Measurements from ENCODE around the gene DBP. TPM values are rescaled to one million over a fixed set of nuclear protein-coding genes. Genes with fewer than 3 reads are reported as not detected.
"Not testable (repeated sequence)": the region's sequence is repeated elsewhere in the genome, so short reads cannot be mapped to it uniquely, and the experiment has no call there.

Gene DBP
- total RNA-seq, 1 donor from 2014 or later = 8.7 TPM

DNA sequence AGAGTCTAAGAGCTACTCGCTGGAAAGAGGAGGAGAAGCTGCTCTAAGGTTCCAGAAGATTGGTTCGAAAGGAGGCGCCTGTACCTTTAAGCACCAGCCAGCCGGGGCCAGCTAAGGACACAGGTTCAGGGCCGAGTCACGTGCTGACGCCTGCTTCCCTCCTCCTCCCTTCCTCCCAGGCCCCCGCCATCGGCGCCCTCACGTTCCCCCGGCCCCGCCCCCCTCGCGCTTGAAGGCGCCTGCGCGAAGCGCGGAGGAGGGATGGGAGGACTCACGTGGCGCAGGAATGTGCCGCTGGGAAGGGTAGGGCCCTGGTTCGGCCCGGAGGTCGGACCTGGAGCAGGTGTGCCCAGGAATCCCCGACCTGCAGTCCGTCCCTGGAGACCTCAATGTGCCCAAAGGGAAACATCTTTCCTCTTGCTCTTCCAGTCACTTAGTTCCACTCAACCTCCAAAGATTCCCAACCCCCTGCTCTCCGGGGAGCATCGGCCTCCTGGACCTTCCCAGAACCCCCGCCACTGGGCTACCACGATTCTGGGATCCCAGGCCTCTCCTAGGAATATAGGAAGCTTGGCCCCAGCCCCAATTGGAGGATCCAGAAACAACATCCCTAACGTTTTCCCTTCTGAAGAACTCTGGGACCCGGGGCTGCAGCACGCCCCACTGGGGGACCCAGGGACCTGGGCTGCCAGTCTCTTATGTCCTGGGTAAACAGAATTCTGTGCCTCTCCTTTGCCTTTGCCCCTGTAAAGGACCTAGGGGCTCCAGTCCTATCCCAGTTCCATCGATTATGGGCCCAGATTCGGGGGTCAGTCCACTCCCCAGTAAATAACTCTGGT is 2.5 kb downstream of the DBP start:
- intact Hi-C loops (cut with micrococcal nuclease) = loop anchor here (1.0 to 10.0 kb wide), 7 partner anchors 10 to 1043 kb away; partner anchors contain the start of genes C19orf73, LIN7B, PPFIA3 and PRMT1
- peak; percentile 87 for DNase-seq
- TF ChIP-seq, protein P1, sequence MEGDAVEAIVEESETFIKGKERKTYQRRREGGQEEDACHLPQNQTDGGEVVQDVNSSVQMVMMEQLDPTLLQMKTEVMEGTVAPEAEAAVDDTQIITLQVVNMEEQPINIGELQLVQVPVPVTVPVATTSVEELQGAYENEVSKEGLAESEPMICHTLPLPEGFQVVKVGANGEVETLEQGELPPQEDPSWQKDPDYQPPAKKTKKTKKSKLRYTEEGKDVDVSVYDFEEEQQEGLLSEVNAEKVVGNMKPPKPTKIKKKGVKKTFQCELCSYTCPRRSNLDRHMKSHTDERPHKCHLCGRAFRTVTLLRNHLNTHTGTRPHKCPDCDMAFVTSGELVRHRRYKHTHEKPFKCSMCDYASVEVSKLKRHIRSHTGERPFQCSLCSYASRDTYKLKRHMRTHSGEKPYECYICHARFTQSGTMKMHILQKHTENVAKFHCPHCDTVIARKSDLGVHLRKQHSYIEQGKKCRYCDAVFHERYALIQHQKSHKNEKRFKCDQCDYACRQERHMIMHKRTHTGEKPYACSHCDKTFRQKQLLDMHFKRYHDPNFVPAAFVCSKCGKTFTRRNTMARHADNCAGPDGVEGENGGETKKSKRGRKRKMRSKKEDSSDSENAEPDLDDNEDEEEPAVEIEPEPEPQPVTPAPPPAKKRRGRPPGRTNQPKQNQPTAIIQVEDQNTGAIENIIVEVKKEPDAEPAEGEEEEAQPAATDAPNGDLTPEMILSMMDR (IDR thresholded peaks at IDR 0.05) = no peak
- H3K27ac Mint-ChIP-seq = peak overlapping the region; percentile 84
- peak overlapping the region; percentile 77 for H3K4me3 Mint-ChIP-seq
- no peaks in the 10 kb centered on the region for H3K27me3 Mint-ChIP-seq
- peaks cover 31% of the 10 kb centered on the region for H3K36me3 Mint-ChIP-seq (ENCODE audit: low read depth)
- H3K9me3 Mint-ChIP-seq = no peaks in the 10 kb centered on the region
- ChIA-PET POLR2A (interaction anchor here (0.6 to 2.6 kb wide), 12 partner anchors 10 to 385 kb away, joined by 3 to 32 read pairs (median 6); partner anchors contain the start of genes CA11, RPL18 and SPHK2), CTCF (interaction anchor here (0.6 to 1.8 kb wide), 4 partner anchors 11 to 45 kb away, joined by 3 to 11 read pairs (median 5); partner anchors contain the start of genes CA11, RPL18 and SPHK2)
- H3K4me1 Mint-ChIP-seq = peaks cover 56% of the 10 kb centered on the region
- ATAC-seq (ENCODE audit: low read depth) = peak; percentile 16

DNA sequence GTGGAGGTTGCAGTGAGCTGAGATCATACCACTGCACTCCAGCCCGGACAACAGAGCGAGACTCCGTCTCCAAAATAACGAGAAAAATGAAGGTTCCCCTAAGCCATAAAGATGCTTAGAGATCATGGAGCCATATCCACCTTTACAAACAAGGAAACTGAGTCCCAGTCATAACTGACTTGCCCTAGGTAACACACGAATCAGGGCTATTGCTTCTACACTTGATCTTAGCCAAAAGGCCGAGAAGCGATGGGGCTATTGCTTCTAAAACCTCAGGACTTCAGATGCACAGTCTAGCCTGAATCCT is 3.2 kb downstream of the DBP start:
- Mint-ChIP-seq H3K4me1 (peaks cover 49% of the 10 kb centered on the region), H3K27ac (peak overlapping the region; percentile 84), H3K9me3 (no peaks in the 10 kb centered on the region), H3K36me3 (ENCODE audit: low read depth) (peaks cover 32% of the 10 kb centered on the region), H3K27me3 (no peaks in the 10 kb centered on the region), H3K4me3 (peak overlapping the region; percentile 77)
- CTCF ChIA-PET = interaction anchor here (1.4 to 1.8 kb wide), 3 partner anchors 11 to 45 kb away, joined by 4 to 11 read pairs (median 6); partner anchors contain the start of genes CA11, RPL18 and SPHK2
- DNase-seq (no peak), ATAC-seq (ENCODE audit: low read depth) (no peak)
- intact Hi-C loops (cut with micrococcal nuclease) = loop anchor here (1.0 to 10.0 kb wide), 3 partner anchors 10 to 481 kb away; partner anchors contain the start of genes C19orf73, LIN7B and PPFIA3
- TF ChIP-seq, protein P1 (IDR thresholded peaks at IDR 0.05) = no peak
- POLR2A ChIA-PET = interaction anchor here (0.6 to 2.6 kb wide), 11 partner anchors 10 to 476 kb away, joined by 3 to 32 read pairs (median 8); partner anchors contain the start of genes CA11, RPL18 and SPHK2

DNA sequence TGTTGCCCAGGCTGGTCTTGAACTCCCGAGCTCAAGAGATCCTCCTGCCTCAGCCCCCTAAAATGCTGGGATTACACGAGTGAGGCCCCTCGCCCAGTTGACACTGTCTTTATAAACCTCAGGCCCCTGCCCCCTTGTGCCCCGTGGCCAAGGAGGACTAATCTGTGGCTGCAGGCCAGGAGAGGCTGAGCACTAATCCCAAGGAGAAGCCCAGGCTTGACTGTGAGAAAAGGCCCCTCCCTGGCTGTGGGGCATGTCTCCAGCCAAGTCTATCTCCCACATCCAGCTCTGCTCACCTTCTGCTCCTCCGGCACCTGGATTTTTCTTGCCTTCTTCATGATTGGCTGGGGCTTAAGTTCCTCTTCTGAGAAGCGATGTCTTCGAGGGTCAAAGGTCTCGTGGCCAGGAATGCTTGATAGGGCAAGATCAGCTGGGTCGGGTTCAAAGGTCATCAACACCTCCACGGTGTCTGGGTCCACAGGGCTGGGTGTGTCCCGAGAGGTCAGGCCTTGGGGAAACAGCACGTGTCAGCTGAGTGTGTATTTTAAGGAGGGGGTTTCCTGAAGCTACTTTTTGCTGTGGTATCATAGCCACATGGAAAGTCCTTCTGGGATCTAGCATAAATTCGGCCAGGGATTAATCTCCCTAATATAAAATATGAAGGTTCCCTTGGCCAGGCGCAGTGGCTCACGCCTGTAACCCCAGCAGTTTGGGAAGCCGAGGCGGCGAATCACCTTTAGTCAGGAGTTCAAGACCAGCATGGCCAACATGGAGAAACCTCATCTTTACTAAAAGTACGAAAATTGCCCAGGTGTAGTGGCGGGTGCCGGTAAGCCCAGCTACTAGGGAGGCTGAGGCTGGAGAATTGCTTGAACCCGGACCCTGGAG is 3.8 kb downstream of the DBP start:
- CTCF ChIA-PET = interaction anchor here (1.4 to 1.8 kb wide), 3 partner anchors 12 to 44 kb away, joined by 4 to 11 read pairs (median 6); partner anchors contain the start of genes CA11, RPL18 and SPHK2
- H3K4me3 Mint-ChIP-seq = peak overlapping the region; percentile 77
- no peaks in the 10 kb centered on the region for H3K27me3 Mint-ChIP-seq
- H3K36me3 Mint-ChIP-seq (ENCODE audit: low read depth) = peaks cover 36% of the 10 kb centered on the region
- H3K27ac Mint-ChIP-seq = peak overlapping the region; percentile 84
- POLR2A ChIA-PET = interaction anchor here (0.6 to 2.6 kb wide), 12 partner anchors 9 to 912 kb away, joined by 3 to 32 read pairs (median 6); partner anchors contain the start of genes CA11, RPL18 and SPHK2
- ATAC-seq (ENCODE audit: low read depth) = no peak
- no peaks in the 10 kb centered on the region for H3K9me3 Mint-ChIP-seq
- intact Hi-C loops (cut with micrococcal nuclease) = loop anchor here (1.0 to 10.0 kb wide), 3 partner anchors 9 to 481 kb away; partner anchors contain the start of genes C19orf73, LIN7B and PPFIA3
- no peak for DNase-seq
- TF ChIP-seq, protein P1 (IDR thresholded peaks at IDR 0.05) = no peak
- peaks cover 43% of the 10 kb centered on the region for H3K4me1 Mint-ChIP-seq

DNA sequence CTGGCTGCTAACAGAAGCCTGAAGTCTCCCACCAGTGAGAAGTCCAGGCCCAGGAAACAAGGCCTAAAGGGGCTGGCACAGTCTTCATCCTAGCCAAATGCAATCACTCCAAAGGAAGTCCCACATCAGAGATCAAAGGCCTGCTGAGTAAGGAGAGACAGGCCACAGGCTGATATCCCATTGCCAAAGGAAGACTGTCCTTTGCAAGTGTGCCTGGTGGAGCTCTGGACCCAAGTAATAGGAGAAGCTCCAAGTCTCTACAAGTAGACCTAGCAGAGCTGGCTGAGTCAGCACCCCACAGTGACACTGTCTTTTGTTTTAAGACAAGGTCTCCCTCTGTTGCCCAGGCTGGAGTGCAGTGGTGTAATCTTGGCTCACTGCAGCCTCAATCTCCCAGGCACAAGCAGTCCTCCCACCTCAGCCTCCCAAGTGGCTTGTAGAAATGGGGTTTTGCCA is 4.5 kb downstream of the DBP start:
- H3K4me1 Mint-ChIP-seq = peaks cover 38% of the 10 kb centered on the region
- POLR2A ChIA-PET = interaction anchor here (2.6 kb wide), 1 partner anchor 14 kb away, joined by 32 read pairs; the partner anchor contains the start of genes RPL18 and SPHK2
- peaks cover 37% of the 10 kb centered on the region for H3K36me3 Mint-ChIP-seq (ENCODE audit: low read depth)

DNA sequence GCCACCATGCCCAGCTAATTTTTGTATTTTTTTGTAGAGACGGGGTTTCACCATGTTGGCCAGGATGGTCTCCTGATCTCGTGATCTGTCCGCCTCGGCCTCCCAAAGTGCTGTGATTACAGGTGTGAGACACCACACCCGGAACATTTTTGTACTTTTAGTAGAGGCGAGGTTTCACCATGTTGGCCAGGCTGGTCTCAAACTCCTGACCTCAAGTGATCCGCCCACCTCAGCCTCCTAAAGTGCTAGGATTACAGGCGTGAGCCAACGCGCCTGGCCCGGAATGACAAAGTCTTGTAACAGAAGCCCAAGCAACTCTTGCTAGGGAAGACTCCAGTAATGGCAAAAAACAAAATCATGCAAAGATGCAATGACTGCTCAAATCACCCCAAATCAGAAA is 4.9 kb downstream of the DBP start:
- POLR2A ChIA-PET = interaction anchor here (1.3 kb wide), 2 partner anchors 13 to 310 kb away, joined by 3 to 6 read pairs; partner anchors contain the start of genes RPL18 and SPHK2
- Mint-ChIP-seq H3K36me3 (ENCODE audit: low read depth) (peaks cover 37% of the 10 kb centered on the region), H3K4me1 (peaks cover 38% of the 10 kb centered on the region), H3K27ac (peak overlapping the region; percentile 53)
- intact Hi-C loops (cut with micrococcal nuclease) = loop anchor here (10.0 kb wide), 1 partner anchor 483 kb away; the partner anchor contains the start of genes C19orf73, LIN7B and PPFIA3
- H3K27me3 Mint-ChIP-seq; CTCF ChIA-PET; DNase-seq; ATAC-seq (ENCODE audit: low read depth); H3K4me3 Mint-ChIP-seq; H3K9me3 Mint-ChIP-seq: not testable (repeated sequence)

More for the DNA sequence above, 4.5 kb downstream of the DBP start:
- no peaks in the 10 kb centered on the region for H3K27me3 Mint-ChIP-seq
- intact Hi-C loops (cut with micrococcal nuclease) = loop anchor here (10.0 kb wide), 1 partner anchor 482 kb away; the partner anchor contains the start of genes C19orf73, LIN7B and PPFIA3
- no peaks in the 10 kb centered on the region for H3K9me3 Mint-ChIP-seq
- TF ChIP-seq, protein P1 (IDR thresholded peaks at IDR 0.05) = no peak
- no peak overlapping the region for H3K4me3 Mint-ChIP-seq
- CTCF ChIA-PET = no interaction called here
- ATAC-seq (ENCODE audit: low read depth) (no peak), DNase-seq (no peak)
- peak overlapping the region; percentile 53 for H3K27ac Mint-ChIP-seq
